B cell (primary cell): Measurements from ENCODE around the gene TSPAN18. TPM values are rescaled to one million over a fixed set of nuclear protein-coding genes. Genes with fewer than 3 reads are reported as not detected.

Source experiments
- ATAC-seq: fragments of 200-7000 bp; cut with Tn5 transposase; one replicate; pipeline ENCODE4 v1.10.0; 2021; ENCODE audit warnings: low read depth, mild to moderate bottlenecking, moderate number of reproducible peaks, moderate library complexity
- CTCF ChIA-PET: fragments of 350-600 bp; sonication (Branson Sonifier 250); formaldehyde crosslinking; loops from one replicate; lab custom pipeline; 2021; ENCODE audit warnings: antibody characterized with exemption, inconsistent platforms; lab: Charles Lee
- POLR2A ChIA-PET: fragments of 350-600 bp; sonication (Branson Sonifier 250); formaldehyde crosslinking; loops from one replicate; lab custom pipeline; 2021; ENCODE audit warnings: antibody characterized with exemption; lab: Charles Lee
- DNase-seq: peaks from one replicate; pipeline ENCODE4 v3.0.0; 2013
- H2AFZ ChIP-seq: 2 replicates; pipeline ENCODE4 v1.6.1; 2012; ENCODE audit warnings: mild to moderate bottlenecking, low read depth, low read length; ENCODE audit not compliant: insufficient read depth, poor library complexity, severe bottlenecking
- H3K27ac ChIP-seq, 2 donors: 1 replicate in 1 of 2; 2 replicates in 1 of 2; pipeline ENCODE4 v1.5.1; 2012 to 2013; ENCODE audit warnings: low read length in 2 of 2, mild to moderate bottlenecking in 2 of 2, moderate library complexity in 1 of 2
- H3K27me3 ChIP-seq, 4 experiments: fragments of 200-600 bp in 1 of 4; sonication (generic) in 1 of 4; replicated peaks in 1 of 4; 1 replicate in 2 of 4; 2 replicates in 2 of 4; pipeline versions ENCODE4 v1.6.1 to v1.7.0; 2013 to 2016; ENCODE audit warnings: low read length in 3 of 4, mild to moderate bottlenecking in 2 of 4, mixed read lengths in 1 of 4, moderate library complexity in 1 of 4; ENCODE audit not compliant: insufficient read depth in 4 of 4, control insufficient read depth in 3 of 4; ENCODE audit errors: control extremely low read depth in 1 of 4
- H3K36me3 ChIP-seq, 2 experiments: replicated peaks in 1 of 2; 1 replicate in 1 of 2; 2 replicates in 1 of 2; pipeline versions ENCODE4 v1.6.1 to v1.7.1; 2013; ENCODE audit warnings: low read length in 1 of 2; ENCODE audit not compliant: insufficient read depth in 2 of 2, control insufficient read depth in 1 of 2; ENCODE audit errors: control extremely low read depth in 1 of 2, extremely low read depth in 1 of 2
- H3K4me1 ChIP-seq, 2 donors: fragments of 200-600 bp in 1 of 2; sonication (generic) in 1 of 2; 1 replicate in 1 of 2; 2 replicates in 1 of 2; pipeline versions ENCODE4 v1.5.1 to v1.6.1; 2013 to 2017; ENCODE audit warnings: low read length in 2 of 2; ENCODE audit not compliant: control insufficient read depth in 2 of 2, insufficient read depth in 2 of 2
- H3K4me2 ChIP-seq: replicated peaks from 2 replicates; pipeline ENCODE3; 2012; ENCODE audit warnings: mild to moderate bottlenecking, low read depth, low read length; ENCODE audit not compliant: poor library complexity, severe bottlenecking
- H3K4me3 ChIP-seq, 5 experiments: fragments of 200-600 bp in 1 of 5; sonication (generic) in 1 of 5; 1 replicate in 3 of 5; 2 replicates in 2 of 5; pipeline versions ENCODE4 v1.5.1 to v1.7.0; 2011 to 2016; ENCODE audit warnings: low read length in 4 of 5, mild to moderate bottlenecking in 4 of 5, low read depth in 2 of 5, control low read depth in 1 of 5, moderate library complexity in 1 of 5; ENCODE audit not compliant: insufficient read depth in 1 of 5; ENCODE audit errors: control extremely low read depth in 1 of 5, extremely low read depth in 1 of 5
- H3K79me2 ChIP-seq: fragments of 200-600 bp; sonication (generic); one replicate; pipeline ENCODE4 v1.6.0; 2016; ENCODE audit warnings: low read length; ENCODE audit not compliant: control insufficient read depth, insufficient read depth
- H3K9ac ChIP-seq: fragments of 200-600 bp; sonication (generic); 2 replicates; pipeline ENCODE4 v1.6.1; 2017; ENCODE audit warnings: mild to moderate bottlenecking, low read length, moderate library complexity
- H3K9me3 ChIP-seq, 3 donors: one replicate each; pipeline versions ENCODE4 v1.6.1 to v1.7.1; 2013; ENCODE audit warnings: low read length in 2 of 3; ENCODE audit not compliant: control insufficient read depth in 2 of 3, insufficient read depth in 1 of 3; ENCODE audit errors: control extremely low read depth in 1 of 3
- H4K20me1 ChIP-seq: 2 replicates; pipeline ENCODE4 v1.6.0; 2012; ENCODE audit warnings: mild to moderate bottlenecking, low read length; ENCODE audit not compliant: insufficient read depth, control insufficient read depth, poor library complexity, severe bottlenecking
- H3K27ac Mint-ChIP-seq: one replicate; pipeline ENCODE4 v1.8.0; 2021; ENCODE audit warnings: mixed read lengths
- H3K27me3 Mint-ChIP-seq: one replicate; pipeline ENCODE4 v1.8.0; 2021; ENCODE audit warnings: mixed read lengths
- H3K4me1 Mint-ChIP-seq: one replicate; pipeline ENCODE4 v1.8.0; 2021; ENCODE audit warnings: mixed read lengths
- H3K4me3 Mint-ChIP-seq: one replicate; pipeline ENCODE4 v1.8.0; 2021; ENCODE audit warnings: mixed read lengths
- H3K9me3 Mint-ChIP-seq: one replicate; pipeline ENCODE4 v1.8.0; 2022; ENCODE audit warnings: mixed read lengths; ENCODE audit not compliant: insufficient read depth
- CTCF ChIP-seq: fragments of 200-600 bp; IDR thresholded peaks from one replicate; pipeline ENCODE4 v1.8.0; 2022; ENCODE audit warnings: antibody characterized with exemption, mild to moderate bottlenecking
- EZH2 ChIP-seq: IDR thresholded peaks from 2 replicates; pipeline ENCODE4 v1.6.1; 2012; ENCODE audit warnings: borderline replicate concordance, low read depth, mild to moderate bottlenecking, moderate library complexity, low read length; ENCODE audit not compliant: insufficient read depth, poor library complexity, severe bottlenecking
- WGBS: methylation state at CpG from one replicate; pipeline ENCODE4 v1.1.5; 2013; ENCODE audit warnings: missing lambda C conversion rate; ENCODE audit not compliant: insufficient coverage; 5-methylcytosine and 5-hydroxymethylcytosine counted together
- intact Hi-C: fragments of 100-400 bp; cut with micrococcal nuclease; formaldehyde crosslinking; loops from one replicate; pipeline ENCODE4 v1.10.0; 2022
- polyA plus RNA-seq: library from polyadenylated mRNA; depleted of rRNA; stranded (reverse); fragments of >200 nt; gene quantifications from 2 replicates; pipeline ENCODE4 v1.2.3, GENCODE V29; 2012
- total RNA-seq, 2 donors: library from RNA; stranded (reverse); fragments of 120-200 nt in 1 of 2; gene quantifications; 1 replicate in 1 of 2; 2 replicates in 1 of 2; pipeline versions ENCODE4 v1.2.3 to v1.2.4, GENCODE V29; 2013 to 2022

Gene TSPAN18
- total and polyA plus RNA-seq, 2 donors (not counting 1 experiment from before 2014, with no cell fraction given) = 0.75 to 2.0 TPM

DNA sequence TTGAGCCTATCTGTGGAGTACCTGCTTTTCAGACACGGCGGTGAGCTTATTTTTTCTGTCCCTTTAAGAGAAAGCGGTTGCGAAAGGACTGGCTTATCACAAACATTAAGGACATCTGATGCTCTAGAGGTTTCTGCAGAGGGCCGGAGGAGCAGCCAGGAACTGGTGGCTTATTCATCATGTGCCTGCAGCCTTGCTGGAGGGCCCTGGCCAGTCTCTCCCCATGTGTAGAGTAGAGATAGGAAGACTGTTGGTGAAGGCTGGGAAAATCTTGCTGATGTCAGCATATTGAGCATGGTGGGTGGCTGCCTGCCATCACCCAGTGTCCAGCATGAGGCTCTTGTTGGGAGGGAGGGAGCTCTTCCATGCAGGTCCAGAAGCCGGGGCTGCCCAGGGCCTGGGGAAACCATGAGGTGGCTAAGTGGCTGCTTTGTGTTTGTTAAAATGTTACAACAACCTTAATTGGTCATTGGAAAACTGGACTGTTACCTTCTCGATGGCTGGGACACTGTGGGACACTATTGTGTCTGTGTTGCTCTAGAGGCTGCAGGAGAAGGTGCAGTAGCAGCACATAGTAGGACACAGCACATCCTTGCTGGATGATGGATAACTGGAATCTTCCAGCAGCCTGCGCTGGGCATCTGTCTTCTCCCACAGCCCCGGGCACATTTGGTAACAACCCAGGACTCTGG is 54.3 kb downstream of the TSPAN18 start:
- Mint-ChIP-seq H3K9me3 (no peaks in the 10 kb centered on the region), H3K4me1 (no peaks in the 10 kb centered on the region), H3K27ac (no peak overlapping the region), H3K27me3 (peaks cover 3% of the 10 kb centered on the region), H3K4me3 (no peak overlapping the region)
- Histone ChIP-seq H2AFZ (no peak overlapping the region), H3K9me3 (no peaks in the 10 kb centered on the region), H3K27ac (no peak overlapping the region), H3K27me3 (peaks cover 0 to 5% (median 0%) of the 10 kb centered on the region in 4 experiments), H3K9ac (no peak overlapping the region), H3K36me3 (no peaks in the 10 kb centered on the region), H4K20me1 (no peaks in the 10 kb centered on the region), H3K4me2 (no peak overlapping the region), H3K4me1 (no peaks in the 10 kb centered on the region), H3K79me2 (no peaks in the 10 kb centered on the region), H3K4me3 (no peak overlapping the region)
- no peak for DNase-seq
- WGBS = 80% methylated on average over 8 of the region's 9 CpGs
- POLR2A ChIA-PET = no interaction called here
- intact Hi-C loops = no loop called here
- CTCF ChIA-PET = interaction anchor here (1.2 kb wide), 1 partner anchor 8 kb away, joined by 3 read pairs; no protein-coding TSS in a partner anchor
- TF ChIP-seq CTCF = no peak
- TF ChIP-seq EZH2 = no peak
- no peak for ATAC-seq

GRCh38 chr11:44781655-44782054 is 54.9 kb downstream of the TSPAN18 start:
- Histone ChIP-seq H3K27ac (no peak overlapping the region), H3K4me3 (no peak overlapping the region), H3K27me3 (peaks cover 0 to 5% (median 0%) of the 10 kb centered on the region in 4 experiments), H3K79me2 (no peaks in the 10 kb centered on the region), H3K9me3 (no peaks in the 10 kb centered on the region), H2AFZ (no peak overlapping the region), H3K9ac (no peak overlapping the region), H3K4me1 (no peaks in the 10 kb centered on the region), H3K36me3 (no peaks in the 10 kb centered on the region), H3K4me2 (no peak overlapping the region), H4K20me1 (no peaks in the 10 kb centered on the region)
- ATAC-seq (no peak), DNase-seq (no peak)
- POLR2A ChIA-PET = no interaction called here
- Mint-ChIP-seq H3K9me3 (no peaks in the 10 kb centered on the region), H3K27me3 (peaks cover 3% of the 10 kb centered on the region), H3K4me3 (no peak overlapping the region), H3K27ac (no peak overlapping the region), H3K4me1 (no peaks in the 10 kb centered on the region)
- 100% methylated on average over 1 of the region's 2 CpGs for WGBS
- intact Hi-C loops = no loop called here
- TF ChIP-seq EZH2 (no peak), CTCF (no peak)
- CTCF ChIA-PET = interaction anchor here (1.5 kb wide), 1 partner anchor 8 kb away, joined by 5 read pairs; no protein-coding TSS in a partner anchor
